GM12874 (cell line): ENCODE data around the gene TGFB2.

ENCODE experiments used
- TF ChIP-seq, protein P1 (sequence below): IDR thresholded peaks from 2 replicates; pipeline ENCODE4 v1.5.1; 2011; ENCODE audit warnings: low read depth, mild to moderate bottlenecking, control low read depth, low read length, moderate library complexity; ENCODE audit not compliant: insufficient read depth

TGFB2 gene

GRCh38 chr1:218475275-218475674, 130.1 kb downstream of the TGFB2 start:
- TF ChIP-seq, protein P1, sequence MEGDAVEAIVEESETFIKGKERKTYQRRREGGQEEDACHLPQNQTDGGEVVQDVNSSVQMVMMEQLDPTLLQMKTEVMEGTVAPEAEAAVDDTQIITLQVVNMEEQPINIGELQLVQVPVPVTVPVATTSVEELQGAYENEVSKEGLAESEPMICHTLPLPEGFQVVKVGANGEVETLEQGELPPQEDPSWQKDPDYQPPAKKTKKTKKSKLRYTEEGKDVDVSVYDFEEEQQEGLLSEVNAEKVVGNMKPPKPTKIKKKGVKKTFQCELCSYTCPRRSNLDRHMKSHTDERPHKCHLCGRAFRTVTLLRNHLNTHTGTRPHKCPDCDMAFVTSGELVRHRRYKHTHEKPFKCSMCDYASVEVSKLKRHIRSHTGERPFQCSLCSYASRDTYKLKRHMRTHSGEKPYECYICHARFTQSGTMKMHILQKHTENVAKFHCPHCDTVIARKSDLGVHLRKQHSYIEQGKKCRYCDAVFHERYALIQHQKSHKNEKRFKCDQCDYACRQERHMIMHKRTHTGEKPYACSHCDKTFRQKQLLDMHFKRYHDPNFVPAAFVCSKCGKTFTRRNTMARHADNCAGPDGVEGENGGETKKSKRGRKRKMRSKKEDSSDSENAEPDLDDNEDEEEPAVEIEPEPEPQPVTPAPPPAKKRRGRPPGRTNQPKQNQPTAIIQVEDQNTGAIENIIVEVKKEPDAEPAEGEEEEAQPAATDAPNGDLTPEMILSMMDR: no peak

GRCh38 chr1:218475699-218476098, 130.6 kb downstream of the TGFB2 start:
- TF ChIP-seq, protein P1: no peak

DNA sequence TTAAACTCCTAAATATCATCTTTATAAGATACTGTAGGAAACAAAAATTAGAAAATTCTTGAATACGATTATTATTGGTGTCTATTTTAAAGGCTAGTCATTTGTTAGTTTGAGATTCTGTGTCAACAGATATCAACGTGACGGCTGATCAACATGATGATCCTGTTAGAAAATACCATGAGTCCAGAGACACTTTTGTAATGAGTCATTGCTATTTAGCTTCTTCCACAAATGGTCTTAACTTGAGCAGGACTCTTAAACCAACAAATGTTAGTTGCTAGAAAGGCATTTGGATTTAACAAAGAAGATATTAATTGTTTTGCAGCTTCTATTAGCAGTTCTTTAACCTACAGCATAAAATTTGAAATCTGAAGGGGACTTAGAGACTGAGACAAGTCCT, 131.2 kb downstream of the TGFB2 start:
- TF ChIP-seq, protein P1: no peak

DNA sequence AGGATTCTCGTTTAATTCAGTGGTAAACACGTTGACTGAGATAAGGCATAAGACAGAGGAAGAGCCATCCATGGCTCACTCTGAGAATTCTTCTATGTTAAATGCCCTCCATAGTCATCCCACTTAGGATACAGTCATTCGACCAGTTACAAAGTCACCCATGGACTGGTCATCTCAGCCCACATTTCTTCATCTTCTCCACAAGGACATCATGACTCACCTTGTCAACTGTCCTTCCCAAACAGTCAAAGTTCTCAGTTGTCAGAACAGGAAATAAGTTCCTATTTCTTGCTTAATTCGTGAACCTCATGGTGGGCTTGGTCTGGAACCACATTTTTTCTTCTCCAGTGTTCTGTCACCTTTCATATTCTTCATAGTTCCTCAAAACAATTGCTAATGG, 133.2 kb downstream of the TGFB2 start:
- TF ChIP-seq, protein P1: no peak

GRCh38 chr1:218479436-218480115, 134.4 kb downstream of the TGFB2 start:
- TF ChIP-seq, protein P1: no peak

- TF ChIP-seq, protein P1: no peak
These were observed 135.0 kb downstream of the TGFB2 start for GRCh38 chr1:218480137-218480536.

GRCh38 chr1:218480588-218481099, 135.5 kb downstream of the TGFB2 start:
- TF ChIP-seq, protein P1: no peak
